H9 (cell line): ENCODE measurements around the gene ITSN1. TPM values are rescaled to one million over a fixed set of nuclear protein-coding genes. Genes with fewer than 3 reads are reported as not detected.

Experiments used
- DNase-seq: peaks from one replicate; pipeline ENCODE4 v3.0.0-alpha.2; 2017
- H2AFZ ChIP-seq: one replicate; pipeline ENCODE4 v1.6.1; 2013; ENCODE audit warnings: mild to moderate bottlenecking, low read length, control low read depth, moderate library complexity
- H2AK5ac ChIP-seq: 2 replicates; pipeline ENCODE4 v1.6.1; 2013; ENCODE audit warnings: low read length, control low read depth, mixed read lengths; ENCODE audit not compliant: insufficient read length
- H2BK120ac ChIP-seq: one replicate; pipeline ENCODE4 v1.6.1; 2013; ENCODE audit warnings: low read depth, mild to moderate bottlenecking, low read length, control low read depth, inconsistent platforms; ENCODE audit not compliant: poor library complexity, severe bottlenecking
- H2BK12ac ChIP-seq: 2 replicates; pipeline ENCODE4 v1.6.1; 2013; ENCODE audit warnings: low read length, control low read depth, mixed read lengths, low read depth; ENCODE audit not compliant: insufficient read length
- H2BK15ac ChIP-seq: 2 replicates; pipeline ENCODE4 v1.6.1; 2013; ENCODE audit warnings: low read depth, low read length, control low read depth
- H2BK20ac ChIP-seq: one replicate; pipeline ENCODE4 v1.6.1; 2013; ENCODE audit warnings: low read depth, mild to moderate bottlenecking, low read length, control low read depth, inconsistent platforms; ENCODE audit not compliant: poor library complexity, severe bottlenecking
- H2BK5ac ChIP-seq: 2 replicates; pipeline ENCODE4 v1.6.1; 2013; ENCODE audit warnings: low read length, control low read depth, mixed read lengths; ENCODE audit not compliant: insufficient read length
- H3K14ac ChIP-seq: 2 replicates; pipeline ENCODE4 v1.6.1; 2013; ENCODE audit warnings: low read length, control low read depth; ENCODE audit not compliant: insufficient read depth
- H3K18ac ChIP-seq: 2 replicates; pipeline ENCODE4 v1.6.1; 2013; ENCODE audit warnings: low read depth, mild to moderate bottlenecking, mixed read lengths, low read length, control low read depth; ENCODE audit not compliant: insufficient read length
- H3K23ac ChIP-seq: 2 replicates; pipeline ENCODE4 v1.6.1; 2013; ENCODE audit warnings: low read length, control low read depth, mixed read lengths, low read depth; ENCODE audit not compliant: insufficient read length
- H3K23me2 ChIP-seq: 2 replicates; pipeline ENCODE4 v1.6.1; 2013; ENCODE audit warnings: low read depth, mild to moderate bottlenecking, mixed read lengths, low read length, control low read depth; ENCODE audit not compliant: insufficient read length, poor library complexity, severe bottlenecking
- H3K27ac ChIP-seq: 2 replicates; pipeline ENCODE4 v1.5.1; 2013; ENCODE audit warnings: low read length, control low read depth, mixed read lengths, low read depth; ENCODE audit not compliant: insufficient read length
- H3K27me3 ChIP-seq: 2 replicates; pipeline ENCODE4 v1.6.1; 2013; ENCODE audit warnings: low read length, control low read depth, inconsistent platforms; ENCODE audit not compliant: insufficient read depth
- H3K4ac ChIP-seq: 2 replicates; pipeline ENCODE4 v1.6.1; 2013; ENCODE audit warnings: low read depth, mild to moderate bottlenecking, control low read depth, inconsistent platforms, low read length, moderate library complexity
- H3K4me1 ChIP-seq: 2 replicates; pipeline ENCODE4 v1.6.1; 2013; ENCODE audit warnings: low read length, control low read depth, inconsistent platforms; ENCODE audit not compliant: insufficient read depth
- H3K4me2 ChIP-seq: 2 replicates; pipeline ENCODE4 v1.6.1; 2013; ENCODE audit warnings: low read length, control low read depth, mixed read lengths; ENCODE audit not compliant: insufficient read length, insufficient read depth
- H3K56ac ChIP-seq: 2 replicates; pipeline ENCODE4 v1.6.1; 2013; ENCODE audit warnings: low read depth, mild to moderate bottlenecking, mixed read lengths, low read length, control low read depth; ENCODE audit not compliant: insufficient read length
- H3K79me1 ChIP-seq: 2 replicates; pipeline ENCODE4 v1.6.1; 2013; ENCODE audit warnings: low read depth, mild to moderate bottlenecking, moderate library complexity, low read length, control low read depth, inconsistent platforms; ENCODE audit not compliant: insufficient read depth, poor library complexity, severe bottlenecking
- H3K79me2 ChIP-seq: 2 replicates; pipeline ENCODE4 v1.6.1; 2013; ENCODE audit warnings: low read length, control low read depth, inconsistent platforms; ENCODE audit not compliant: insufficient read depth
- H3K9ac ChIP-seq: 2 replicates; pipeline ENCODE4 v1.6.1; 2013; ENCODE audit warnings: low read length, control low read depth, mixed read lengths; ENCODE audit not compliant: insufficient read length; ENCODE audit errors: extremely low read depth
- H3K9me3 ChIP-seq: one replicate; pipeline ENCODE4 v1.6.1; 2013; ENCODE audit warnings: low read depth, low read length, inconsistent platforms; ENCODE audit not compliant: control insufficient read depth
- H3T11ph ChIP-seq: one replicate; pipeline ENCODE4 v1.6.1; 2013; ENCODE audit warnings: mild to moderate bottlenecking, low read length, control low read depth, inconsistent platforms
- H4K20me1 ChIP-seq: one replicate; pipeline ENCODE4 v1.6.1; 2013; ENCODE audit not compliant: control insufficient read depth, insufficient read length, insufficient read depth
- H4K5ac ChIP-seq: 2 replicates; pipeline ENCODE4 v1.6.1; 2013; ENCODE audit warnings: low read depth, mild to moderate bottlenecking, mixed read lengths, low read length, control low read depth; ENCODE audit not compliant: insufficient read length
- H4K8ac ChIP-seq: replicated peaks from 2 replicates; pipeline ENCODE4 v1.6.1; 2013; ENCODE audit warnings: low read length, control low read depth, mixed read lengths, low read depth; ENCODE audit not compliant: insufficient read length
- H4K91ac ChIP-seq: 2 replicates; pipeline ENCODE4 v1.6.1; 2013; ENCODE audit warnings: low read depth, mild to moderate bottlenecking, moderate library complexity, mixed read lengths, low read length, control low read depth; ENCODE audit not compliant: insufficient read length
- H3K27ac Mint-ChIP-seq, 3 experiments: 2 replicates in 2 of 3; 3 replicates in 1 of 3; pipeline ENCODE4 v1.8.0; 2020 to 2021; ENCODE audit warnings: mixed read lengths in 3 of 3, mild to moderate bottlenecking in 1 of 3, moderate library complexity in 1 of 3
- H3K27me3 Mint-ChIP-seq: 2 replicates; pipeline ENCODE4 v1.8.0; 2021; ENCODE audit warnings: low read depth, mild to moderate bottlenecking, moderate library complexity, mixed read lengths
- H3K36me3 Mint-ChIP-seq, 3 experiments: 2 replicates in 2 of 3; 3 replicates in 1 of 3; pipeline ENCODE4 v1.8.0; 2020 to 2021; ENCODE audit warnings: low read depth in 3 of 3, mixed read lengths in 3 of 3; ENCODE audit not compliant: insufficient read depth in 1 of 3
- H3K4me1 Mint-ChIP-seq, 2 experiments: 2 replicates each; pipeline ENCODE4 v1.8.0; 2020; ENCODE audit warnings: mixed read lengths in 2 of 2
- H3K4me3 Mint-ChIP-seq, 2 experiments: 2 replicates in 1 of 2; 3 replicates in 1 of 2; pipeline ENCODE4 v1.8.0; 2020 to 2021; ENCODE audit warnings: mild to moderate bottlenecking in 2 of 2, mixed read lengths in 2 of 2, moderate library complexity in 1 of 2
- H3K9me3 Mint-ChIP-seq, 2 experiments: 2 replicates in 1 of 2; 3 replicates in 1 of 2; pipeline ENCODE4 v1.8.0; 2020; ENCODE audit warnings: mild to moderate bottlenecking in 2 of 2, mixed read lengths in 2 of 2, moderate library complexity in 1 of 2
- CTCF ChIP-seq: fragments of 200-600 bp; sonication (generic); conservative IDR thresholded peaks from 3 replicates; pipeline ENCODE4 v1.8.0; 2021; ENCODE audit warnings: antibody characterized with exemption, mild to moderate bottlenecking
- WGBS: extraction: QIAGEN DNeasy Blood & Tissue Kit; methylation state at CpG from one replicate; pipeline ENCODE4 v1.1.7; 2013; ENCODE audit warnings: missing lambda C conversion rate, low lambda C conversion rate, mixed read lengths; ENCODE audit not compliant: insufficient read length; ENCODE audit errors: extremely low coverage; 5-methylcytosine and 5-hydroxymethylcytosine counted together
- total RNA-seq: library from RNA; stranded (reverse); gene quantifications from 2 replicates; pipeline ENCODE4 v1.2.1, GENCODE V29; 2021

Gene ITSN1
- total RNA-seq, 1 experiment from 2014 or later, result 94.2 TPM

- Histone ChIP-seq H3K23ac (no peak overlapping the region), H3K4me1 (peaks cover 13% of the 10 kb centered on the region), H4K8ac (no peak overlapping the region), H2AK5ac (no peak overlapping the region), H3K9me3 (no peaks in the 10 kb centered on the region), H2BK20ac (no peak overlapping the region), H3K9ac (no peak overlapping the region), H3T11ph (no peak overlapping the region), H4K20me1 (no peaks in the 10 kb centered on the region), H3K27me3 (no peaks in the 10 kb centered on the region), H2AFZ (no peak overlapping the region), H4K91ac (no peak overlapping the region), H3K79me2 (peaks cover 56% of the 10 kb centered on the region), H3K18ac (no peak overlapping the region), H4K5ac (no peak overlapping the region), H3K56ac (no peak overlapping the region), H3K79me1 (peaks cover 3% of the 10 kb centered on the region), H2BK12ac (no peak overlapping the region), H3K27ac (no peak overlapping the region), H2BK15ac (no peak overlapping the region), H2BK5ac (no peak overlapping the region), H3K4ac (no peak overlapping the region), H3K23me2 (no peaks in the 10 kb centered on the region), H3K4me2 (no peak overlapping the region), H2BK120ac (no peak overlapping the region), H3K14ac (no peak overlapping the region)
- H3K4me3 Mint-ChIP-seq, result 0 out of 5 replicates have a peak overlapping the region, but pooled peaks of 1 of the 2 experiments have one; percentile 16
- H3K27ac Mint-ChIP-seq, result no peak overlapping the region
- no CpG with 5 or more reads among the region's 8 CpGs for WGBS
- no peaks in the 10 kb centered on the region for H3K27me3 Mint-ChIP-seq
- peaks cover 64 to 66% of the 10 kb centered on the region in 2 experiments for H3K4me1 Mint-ChIP-seq
- TF ChIP-seq CTCF, result no peak
- DNase-seq, result no peak
- H3K36me3 Mint-ChIP-seq, result peaks cover 1 to 25% (median 13%) of the 10 kb centered on the region in 3 experiments; a peak in 5 of 7 replicates
- no peaks in the 10 kb centered on the region for H3K9me3 Mint-ChIP-seq
These were observed 9.8 kb downstream of the ITSN1 start for GRCh38 chr21:33651965-33652680.
